GM21723 (cell line): ENCODE data around the gene RNPEPL1.
A peak's percentile ranks its signal among the peaks of the same experiment; 100 is the strongest.
"Not testable (repeated sequence)": the region's sequence is repeated elsewhere in the genome, so short reads cannot be mapped to it uniquely, and the experiment has no call there.

Experiments
- ATAC-seq: cut with Tn5 transposase; IDR thresholded peaks from one replicate; pipeline ENCODE4 v1.9.1; 2021; ENCODE audit warnings: mild to moderate bottlenecking, moderate library complexity; ENCODE audit not compliant: unreplicated experiment

Gene RNPEPL1

DNA sequence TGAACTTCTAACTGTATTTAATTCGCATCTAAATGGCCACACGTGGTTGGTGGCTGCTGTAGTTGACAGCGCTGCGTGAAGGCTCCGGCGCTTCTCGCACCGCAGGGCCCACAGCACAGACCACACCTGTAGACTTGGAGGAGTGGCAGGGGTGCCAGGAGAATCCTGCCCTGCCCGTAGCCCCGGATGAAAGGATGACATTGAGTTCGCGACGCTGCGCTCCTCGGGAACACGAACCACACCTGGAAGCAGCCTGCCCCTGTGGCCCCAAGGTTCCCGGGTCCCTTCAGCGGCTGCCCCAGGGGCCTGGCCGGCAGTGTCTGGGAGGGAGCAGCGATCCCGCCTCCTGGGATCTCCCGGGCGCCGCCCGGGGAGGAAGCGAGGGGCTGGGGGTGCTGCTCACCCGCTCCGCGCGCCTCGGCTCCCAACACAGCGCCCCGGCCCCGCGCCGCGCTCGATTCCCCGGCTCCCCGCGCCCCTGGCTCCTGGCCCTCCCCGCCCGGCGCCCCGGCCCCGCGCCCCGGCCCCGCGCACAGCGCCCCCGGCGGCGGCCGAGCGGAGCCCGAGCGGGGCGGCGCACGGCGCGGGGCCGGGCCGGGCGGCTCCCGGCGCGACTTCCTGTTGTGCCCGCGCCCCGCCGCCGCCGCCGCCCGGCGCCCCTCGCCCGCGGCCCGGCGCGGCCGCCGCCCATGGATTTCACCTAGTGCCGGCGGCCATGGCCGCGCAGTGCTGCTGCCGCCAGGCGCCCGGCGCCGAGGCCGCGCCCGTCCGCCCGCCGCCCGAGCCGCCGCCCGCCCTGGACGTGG, at the start of gene RNPEPL1:
TSS of gene RNPEPL1 (plus strand) at position 613 of the 806 bp plus-strand sequence. CDS start at position 716, 103 bp downstream.
- peak; percentile 33 for ATAC-seq

GRCh38 chr2:240518981-240519380, 49.3 kb upstream of the RNPEPL1 start:
- no peak for ATAC-seq

DNA sequence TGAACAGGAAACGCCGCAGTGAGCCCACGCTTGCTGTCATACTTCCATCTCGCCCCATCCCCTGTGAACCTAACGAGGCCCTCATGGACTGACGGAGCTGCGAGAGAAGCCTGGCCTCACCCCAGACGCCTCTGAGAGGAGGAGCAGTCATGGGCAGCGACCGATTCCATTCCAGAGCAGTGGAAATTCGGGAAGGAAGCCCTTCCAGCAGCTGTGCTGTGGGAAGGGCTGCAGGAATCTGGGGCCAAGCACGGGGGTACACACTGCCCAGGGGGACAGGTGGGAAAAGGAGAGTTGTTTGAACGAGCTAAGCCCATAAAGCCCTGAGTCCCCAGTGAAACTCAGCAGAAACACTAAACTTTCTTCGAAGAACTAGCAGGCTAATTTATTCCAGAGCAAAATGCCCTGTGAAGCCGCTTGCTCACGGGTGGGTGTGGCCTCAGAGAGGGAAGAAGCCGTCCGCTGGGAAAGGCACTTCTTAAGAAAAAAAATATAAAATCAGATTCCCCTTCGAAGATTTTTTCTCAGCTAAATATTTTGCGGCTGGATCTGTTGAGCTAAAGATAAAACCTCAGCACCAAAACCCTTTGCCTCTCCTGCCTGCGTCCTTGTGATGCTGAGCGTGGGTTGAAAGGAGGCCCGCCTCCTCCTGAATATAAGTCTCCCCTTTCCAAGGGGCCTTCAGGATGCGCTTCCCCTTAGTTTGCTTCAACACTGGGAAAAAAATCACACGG, 48.7 kb upstream of the RNPEPL1 start:
- ATAC-seq = no peak

DNA sequence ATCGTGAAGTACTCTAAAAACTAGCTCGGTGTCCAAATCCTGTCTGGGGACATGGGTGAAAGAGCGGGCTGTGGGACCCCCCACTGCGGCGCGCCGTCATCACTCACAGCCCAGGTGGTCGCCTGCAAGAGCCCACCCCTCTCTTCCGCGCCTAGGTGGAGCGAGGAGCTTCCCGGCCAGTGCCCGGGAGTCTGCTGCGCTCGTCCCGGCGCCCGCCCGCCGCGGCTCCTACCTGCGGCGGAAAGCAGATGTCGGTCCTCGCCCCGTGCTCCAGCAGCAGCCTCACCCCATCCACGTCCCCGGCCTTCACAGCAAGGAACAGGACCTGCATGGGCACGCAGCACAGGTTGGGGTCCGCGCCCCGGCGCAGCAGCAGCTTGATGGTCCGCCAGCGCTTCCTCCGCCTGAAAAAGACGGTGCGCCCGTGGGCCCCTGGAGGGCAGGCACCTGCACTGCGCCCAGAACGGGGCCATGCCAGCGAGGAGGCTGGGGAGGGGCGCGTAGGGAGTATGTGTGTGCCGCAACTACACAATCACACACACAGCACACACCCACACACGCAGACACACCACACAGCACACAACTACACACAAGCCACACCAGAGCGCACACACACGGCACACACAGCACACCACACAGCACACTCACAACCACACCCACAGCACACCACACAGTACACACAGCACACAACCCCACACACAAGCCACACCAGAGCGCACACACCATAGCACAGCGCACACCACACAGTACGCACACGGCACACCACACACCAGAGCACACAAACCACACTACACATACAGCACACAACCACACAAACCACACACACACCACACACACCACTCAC, 47.9 kb upstream of the RNPEPL1 start:
- ATAC-seq = no peak

GRCh38 chr2:240520974-240521350, 47.3 kb upstream of the RNPEPL1 start:
- no peak for ATAC-seq

GRCh38 chr2:240521885-240522284, 46.4 kb upstream of the RNPEPL1 start:
- ATAC-seq = not testable (repeated sequence)

GRCh38 chr2:240522406-240522805, 45.9 kb upstream of the RNPEPL1 start:
- ATAC-seq = no peak

GRCh38 chr2:240523451-240524281, 44.6 kb upstream of the RNPEPL1 start:
- no peak for ATAC-seq

DNA sequence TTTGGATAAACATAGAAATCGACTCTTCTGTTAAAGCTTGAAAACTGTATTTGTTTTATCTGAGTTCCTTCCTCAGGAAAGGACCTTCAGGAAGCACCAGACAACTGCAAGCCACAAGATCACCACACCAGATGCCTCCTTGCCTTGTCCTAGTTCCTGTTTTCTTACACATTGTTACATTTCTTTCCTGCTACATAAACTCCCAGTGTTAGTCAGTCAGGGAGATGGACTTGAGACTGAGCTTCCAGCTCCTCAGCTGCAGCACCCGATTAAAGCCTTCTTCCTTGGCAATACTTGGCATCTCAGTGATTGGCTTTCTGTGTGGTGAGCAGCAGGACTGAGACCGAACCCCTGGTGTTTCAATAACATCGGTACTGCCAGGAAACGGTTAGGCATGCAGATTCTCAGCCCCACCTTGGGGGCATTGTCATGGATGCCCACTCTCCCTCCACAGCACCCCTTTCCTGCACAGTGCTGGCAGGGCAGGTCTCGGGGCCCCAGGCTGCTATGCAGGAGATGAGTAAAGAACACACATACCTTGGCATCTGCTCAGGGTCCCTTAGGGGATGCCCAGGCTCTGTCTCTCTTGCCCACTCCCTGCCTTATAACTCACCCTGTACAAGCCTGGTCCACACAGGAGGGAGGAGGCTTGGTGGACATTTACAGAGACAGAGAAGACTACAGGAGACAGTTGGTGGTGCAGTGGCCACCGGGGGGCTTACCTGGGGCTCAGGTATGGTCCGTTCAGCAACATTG, 43.1 kb upstream of the RNPEPL1 start:
- no peak for ATAC-seq

DNA sequence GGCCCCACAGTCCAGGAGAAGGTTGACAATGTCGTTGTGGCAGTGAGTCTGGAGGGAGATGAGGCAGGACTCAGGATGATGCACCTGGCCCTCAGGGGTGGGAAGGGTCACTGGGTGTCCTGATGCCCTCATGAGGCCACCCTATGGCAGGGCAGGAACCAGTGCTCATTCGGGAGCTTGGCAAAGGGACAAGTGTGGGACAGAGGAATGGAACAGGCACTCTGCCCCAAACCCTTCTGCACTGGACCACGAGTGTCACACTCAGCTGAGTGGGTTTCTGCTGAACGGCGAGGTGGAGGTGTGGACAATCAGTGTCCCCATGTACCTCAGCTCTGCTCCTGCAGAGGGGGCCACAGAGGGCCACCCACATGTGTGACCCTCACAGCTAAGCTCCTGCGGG, 42.5 kb upstream of the RNPEPL1 start:
- ATAC-seq = no peak

- ATAC-seq = no peak
Observed at GRCh38 chr2:240526521-240526920, 41.8 kb upstream of the RNPEPL1 start.

DNA sequence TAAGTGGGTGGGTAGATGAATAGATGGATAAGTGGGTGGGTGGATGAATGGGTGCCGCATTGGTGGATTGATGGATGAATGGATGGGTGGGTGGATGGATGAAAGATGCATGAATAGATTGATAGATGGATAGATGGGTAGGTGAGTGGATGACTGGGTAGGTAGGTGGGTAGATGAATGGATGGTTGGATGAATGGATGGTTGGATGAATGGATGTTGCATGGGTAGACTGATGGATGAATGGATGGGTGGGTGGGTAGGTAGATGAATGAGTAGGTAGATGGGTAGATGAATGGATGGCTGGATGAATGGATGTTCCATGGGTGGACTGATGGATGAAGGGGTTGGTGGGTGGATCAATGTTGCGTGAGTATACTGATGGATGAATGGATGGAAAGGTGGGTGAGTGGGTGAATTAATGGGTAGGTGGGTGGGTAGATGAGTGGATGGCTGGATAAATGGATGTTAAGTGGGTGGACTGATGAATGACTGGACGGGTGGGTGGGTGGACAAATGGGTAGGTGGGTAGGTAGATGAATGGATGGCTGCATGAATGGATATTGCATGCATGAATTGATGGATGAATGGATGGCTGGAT, 41.0 kb upstream of the RNPEPL1 start:
- no peak for ATAC-seq

- ATAC-seq = no peak
Observed at GRCh38 chr2:240528406-240529040, 39.8 kb upstream of the RNPEPL1 start.

DNA sequence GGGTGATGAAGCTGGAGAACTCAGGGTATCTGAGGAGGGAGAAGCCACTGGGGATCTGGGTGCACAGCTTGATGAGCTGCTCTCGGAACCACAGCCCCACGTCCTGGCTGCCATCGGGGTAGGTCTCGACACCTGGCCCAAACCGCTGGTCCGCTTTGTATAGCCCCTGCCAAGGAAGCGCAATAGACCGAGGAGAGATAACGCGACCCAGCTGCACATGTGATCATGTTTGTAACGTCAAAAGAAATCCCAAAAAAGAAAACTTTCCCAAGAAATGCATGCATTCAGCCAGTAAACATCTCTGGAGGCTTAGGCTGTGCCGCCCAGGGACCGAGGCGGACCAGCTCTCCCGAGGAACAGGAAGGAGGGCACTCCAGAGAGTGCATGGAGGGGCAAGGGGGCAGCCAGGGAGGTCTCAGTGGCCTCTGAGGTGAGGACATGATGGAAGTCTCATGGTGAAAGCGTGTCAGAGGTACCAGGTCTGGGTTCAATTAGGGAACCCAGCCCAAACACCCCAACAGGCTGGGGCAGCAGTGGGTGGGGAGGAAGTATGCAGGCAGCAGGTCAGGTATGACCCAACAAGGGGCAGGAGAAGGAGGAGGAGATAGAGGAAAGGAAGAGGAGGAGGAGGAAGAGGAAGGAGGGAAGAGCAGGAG, 38.8 kb upstream of the RNPEPL1 start:
- ATAC-seq = no peak

DNA sequence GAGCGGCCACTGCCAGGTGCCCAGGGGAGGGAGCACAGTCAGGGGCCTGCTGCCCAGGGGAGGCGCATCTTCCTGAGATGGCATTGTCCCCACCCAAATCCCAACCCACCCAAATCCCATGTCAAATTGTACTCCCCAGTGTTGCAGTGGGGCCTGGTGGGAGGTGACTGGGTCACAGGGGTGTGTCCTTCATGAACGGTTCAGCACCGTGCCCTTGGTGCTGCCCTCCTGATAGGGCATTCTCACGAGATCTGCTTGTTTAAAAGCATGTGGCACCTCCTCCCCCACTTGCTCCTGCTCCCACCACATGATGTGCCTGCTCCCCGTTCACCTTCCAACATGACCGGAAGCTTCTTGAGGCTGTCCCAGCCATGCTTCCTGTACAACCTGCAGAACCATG, 38.1 kb upstream of the RNPEPL1 start:
- no peak for ATAC-seq

DNA sequence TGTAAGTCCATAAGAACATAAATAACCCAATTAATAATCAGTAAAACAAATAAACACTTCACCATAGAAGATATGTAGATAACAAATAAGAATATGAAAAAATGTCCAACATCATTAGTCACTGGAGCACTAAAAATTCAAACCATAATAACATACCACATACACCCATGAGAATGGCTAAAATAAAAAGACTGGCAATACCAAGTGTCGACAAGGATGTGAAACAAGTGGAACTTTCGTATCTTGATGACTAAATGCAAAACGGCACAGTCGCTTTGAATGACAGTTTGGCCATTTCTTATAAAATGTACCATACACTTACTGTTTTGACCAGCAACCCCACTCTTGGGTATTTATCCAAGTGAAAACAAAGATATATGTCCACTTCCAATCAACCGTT, 37.2 kb upstream of the RNPEPL1 start:
- no peak for ATAC-seq

- no peak for ATAC-seq
Observed at GRCh38 chr2:240532031-240532775, 36.1 kb upstream of the RNPEPL1 start.
